ENCODE measurements around the gene SEMA4D. TPM values are rescaled to one million over a fixed set of nuclear protein-coding genes. Genes with fewer than 3 reads are reported as not detected.
"Not testable (repeated sequence)": the region's sequence is repeated elsewhere in the genome, so short reads cannot be mapped to it uniquely, and the experiment has no call there.

Gene SEMA4D
- polyA plus RNA-seq, 1 donor, result 21.1 TPM

DNA sequence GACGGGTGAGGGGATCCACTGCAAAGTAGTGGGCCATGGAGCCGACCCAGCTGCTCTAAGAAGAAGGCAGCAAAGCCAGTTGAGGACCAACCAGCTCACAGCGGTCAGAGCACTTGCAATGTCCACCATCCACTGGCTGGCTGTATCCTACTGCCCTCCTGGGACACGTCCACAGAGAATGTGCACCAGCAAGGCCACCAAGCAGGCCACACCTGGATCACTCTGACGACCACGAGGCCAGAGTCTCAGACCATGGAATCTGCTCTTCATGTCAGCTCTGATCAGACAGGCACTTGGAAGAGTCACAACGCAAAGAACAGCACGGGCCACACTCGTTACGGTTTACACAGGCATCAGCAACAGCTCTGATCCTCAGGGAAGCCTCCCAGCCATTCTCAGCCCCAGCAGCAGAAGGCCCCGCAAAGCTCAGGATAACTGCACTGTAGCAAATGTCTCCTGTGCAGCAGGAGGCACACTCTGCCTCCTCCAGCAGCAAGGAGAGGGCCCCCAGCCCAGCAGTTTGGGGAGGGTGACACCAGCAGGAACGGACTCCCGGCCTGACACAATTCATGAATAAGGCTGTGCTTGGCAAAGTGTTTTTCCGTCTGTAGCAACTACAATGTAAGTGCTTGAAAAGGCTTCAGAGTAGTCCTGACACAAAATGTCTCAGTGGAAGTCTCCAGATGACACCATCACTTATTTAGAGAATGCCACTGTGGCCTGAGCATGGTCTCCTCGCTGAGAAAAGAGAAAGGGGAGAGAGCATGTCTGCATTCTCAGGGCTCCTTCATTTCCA lies 15.7 kb downstream of the SEMA4D start:
- no peak for DNase-seq (ENCODE audit: low read depth)

DNA sequence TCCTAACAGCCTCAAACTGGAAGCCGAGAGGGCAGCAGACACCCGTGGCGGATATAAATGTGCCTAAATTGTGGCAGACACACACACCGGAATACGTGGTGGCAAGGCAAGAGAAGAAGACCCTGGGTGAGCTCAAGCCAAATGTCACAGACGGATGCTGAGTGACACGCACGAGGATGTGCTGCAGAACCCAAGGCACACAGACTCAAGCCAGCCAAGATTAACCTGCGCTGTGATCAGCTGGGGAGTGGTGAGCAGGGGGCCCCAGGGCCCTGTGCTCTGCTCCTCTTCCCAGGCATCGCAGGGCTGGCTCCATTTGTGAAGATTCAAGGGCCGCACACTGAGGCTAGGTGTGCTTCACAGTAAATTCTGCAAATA lies 16.4 kb downstream of the SEMA4D start:
- no peak for DNase-seq (ENCODE audit: low read depth)

DNA sequence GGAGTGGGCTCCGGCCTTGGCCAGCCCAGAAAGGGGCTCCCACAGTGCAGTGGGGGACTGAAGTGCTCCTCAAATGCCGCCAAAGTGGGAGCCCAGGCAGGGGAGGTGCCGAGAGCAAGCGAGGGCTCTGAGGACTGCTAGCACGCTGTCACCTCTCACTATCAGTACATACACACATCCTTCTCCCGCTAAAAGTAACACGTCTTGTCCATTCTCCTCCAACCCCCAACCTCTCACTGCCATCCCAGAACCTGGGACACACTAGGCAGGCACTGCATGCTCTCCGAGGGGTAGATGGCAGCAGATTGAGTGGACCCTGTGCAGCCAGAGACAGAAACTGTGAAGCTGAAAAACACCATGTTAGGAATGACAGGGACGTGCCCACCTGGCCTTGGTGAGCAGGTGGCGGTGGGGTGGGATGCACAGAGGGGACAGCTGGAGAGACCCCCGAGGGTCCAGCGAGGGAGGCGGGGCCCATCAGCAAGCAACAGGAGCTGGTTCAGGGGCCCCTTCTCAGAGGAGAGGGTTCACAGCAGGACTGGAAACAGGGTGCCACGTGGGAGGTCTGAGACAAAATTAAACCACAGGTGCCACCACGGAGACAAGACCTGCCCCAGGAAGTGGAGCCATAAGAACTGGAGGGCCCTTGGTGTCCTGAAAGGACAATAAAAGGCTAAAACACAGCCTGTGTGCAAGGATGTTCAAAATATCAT lies 16.9 kb downstream of the SEMA4D start:
- no peak for DNase-seq (ENCODE audit: low read depth)

DNA sequence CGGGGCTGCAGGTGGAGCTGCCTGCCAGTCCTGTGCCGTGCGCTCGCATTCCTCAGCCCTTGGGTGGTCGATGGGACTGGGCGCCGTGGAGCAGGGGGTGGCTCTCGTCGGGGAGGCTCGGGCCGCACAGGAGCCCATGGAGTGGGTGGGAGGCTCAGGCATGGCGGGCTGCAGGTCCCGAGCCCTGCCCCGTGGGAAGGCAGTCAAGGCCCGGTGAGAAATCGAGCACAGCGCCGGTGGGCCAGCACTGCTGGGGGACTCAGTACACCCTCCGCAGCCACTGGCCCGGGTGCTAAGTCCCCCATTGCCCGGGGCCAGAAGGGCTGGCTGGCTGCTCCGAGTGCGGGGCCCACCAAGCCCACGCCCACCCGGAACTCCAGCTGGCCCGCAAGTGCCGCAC lies 17.5 kb downstream of the SEMA4D start:
- DNase-seq (ENCODE audit: low read depth), result not testable (repeated sequence)

DNA sequence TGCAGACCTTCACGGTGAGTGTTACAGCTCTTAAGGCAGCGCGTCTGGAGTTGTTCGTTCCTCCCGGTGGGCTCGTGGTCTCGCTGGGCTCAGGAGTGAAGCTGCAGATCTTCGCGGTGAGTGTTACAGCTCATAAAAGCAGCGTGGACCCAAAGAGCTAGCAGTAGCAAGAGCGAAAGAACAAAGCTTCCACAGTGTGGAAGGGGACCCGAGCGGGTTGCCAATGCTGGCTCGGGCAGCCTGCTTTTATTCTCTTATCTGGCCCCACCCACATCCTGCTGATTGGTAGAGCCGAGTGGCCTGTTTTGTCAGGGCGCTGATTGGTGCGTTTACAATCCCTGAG lies 18.3 kb downstream of the SEMA4D start:
- DNase-seq (ENCODE audit: low read depth), result not testable (repeated sequence)

DNA sequence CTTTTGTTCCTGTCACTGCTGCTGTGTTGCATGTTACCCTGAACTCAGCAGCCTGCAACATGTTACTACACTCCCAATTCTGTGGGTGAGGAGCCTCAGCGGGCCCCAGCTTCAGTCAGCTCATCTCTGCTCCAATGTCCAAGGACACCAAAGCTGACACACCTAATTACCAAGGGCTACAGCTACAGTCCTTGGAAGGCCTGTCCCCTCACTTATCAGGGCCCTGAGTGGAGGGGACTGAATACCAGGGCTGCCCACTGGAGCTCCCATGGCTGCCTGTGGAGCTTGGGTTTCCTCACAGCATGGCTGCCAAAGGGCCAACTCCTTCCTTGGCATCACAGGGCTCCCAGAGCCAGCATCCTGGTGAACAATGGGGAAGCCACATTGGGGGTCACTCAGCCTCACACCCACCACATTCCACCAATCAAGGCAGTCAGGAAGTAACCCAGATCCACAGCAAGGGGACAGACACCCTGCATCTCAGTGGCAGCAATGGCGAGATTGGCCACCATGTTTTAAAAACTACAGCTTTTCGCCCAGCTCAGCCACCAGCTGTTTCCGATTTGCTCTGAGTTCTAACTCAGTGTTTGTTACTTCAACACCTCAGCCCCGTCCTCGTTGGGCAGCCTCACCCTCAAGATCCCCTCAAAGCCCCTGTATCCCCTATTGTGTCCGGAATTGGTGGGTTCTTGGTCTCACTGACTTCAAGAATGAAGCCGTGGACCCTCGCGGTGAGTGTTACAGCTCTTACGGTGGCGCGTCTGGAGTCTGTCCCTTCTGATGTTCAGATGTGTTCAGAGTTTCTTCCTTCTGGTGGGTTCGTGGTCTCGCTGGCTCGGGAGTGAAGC lies 18.9 kb downstream of the SEMA4D start:
- no peak for DNase-seq (ENCODE audit: low read depth)

DNA sequence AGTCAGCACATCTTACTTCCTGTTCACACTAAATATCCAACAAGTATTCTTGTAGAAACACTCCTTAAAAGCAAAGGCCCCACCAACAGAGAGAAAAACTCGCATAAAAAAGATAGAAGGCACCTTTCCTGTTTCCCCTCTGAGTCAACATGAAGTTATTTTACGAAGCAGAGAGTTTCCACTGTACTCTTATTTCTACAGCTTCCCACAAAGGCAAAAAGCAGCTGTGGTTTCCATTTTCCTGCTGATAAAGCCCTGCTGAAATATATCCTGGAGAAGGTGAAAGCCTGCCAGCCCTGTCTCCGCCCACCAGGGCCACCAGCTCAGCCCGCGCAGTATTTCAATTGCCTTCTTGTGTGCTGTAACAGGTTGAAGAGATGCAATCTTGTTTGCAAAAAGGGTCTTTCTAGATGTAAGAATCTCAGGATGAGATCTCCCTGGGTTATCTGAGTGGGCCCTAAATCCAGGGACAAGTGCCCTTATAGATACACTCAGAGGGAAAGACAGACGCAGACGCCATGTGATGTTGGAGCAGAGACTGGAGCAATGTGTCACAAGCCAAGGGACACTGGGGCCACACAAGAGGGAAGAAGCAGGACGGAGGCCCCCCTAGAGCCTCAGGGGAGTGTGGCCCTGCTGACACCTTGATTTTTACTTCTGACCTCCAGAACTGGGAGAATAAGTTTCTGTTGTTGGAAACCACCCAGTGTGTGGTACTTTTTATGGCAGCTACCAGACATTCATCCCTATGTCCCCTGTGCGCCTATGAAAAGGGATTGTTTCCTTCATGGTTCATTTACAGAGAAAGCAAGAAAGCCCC lies 19.9 kb downstream of the SEMA4D start:
- no peak for DNase-seq (ENCODE audit: low read depth)

DNA sequence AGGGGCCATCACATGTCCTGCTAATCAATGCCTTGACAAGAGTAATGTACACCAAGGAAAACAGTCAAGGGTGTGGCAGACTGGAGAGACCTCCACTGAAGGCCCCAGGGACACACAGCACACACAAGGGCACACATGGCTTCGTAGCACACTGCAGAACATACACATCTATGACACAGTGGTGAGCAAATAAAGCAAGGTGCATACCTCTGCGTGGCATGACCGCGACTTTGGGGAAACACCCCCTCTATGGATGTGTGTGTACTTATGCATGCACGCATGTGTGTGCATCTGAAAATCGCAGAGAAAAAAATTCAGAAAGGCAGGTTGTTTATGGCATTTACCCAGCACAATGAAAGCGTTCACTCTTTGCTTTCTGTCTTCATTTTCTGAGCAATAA lies 20.5 kb downstream of the SEMA4D start:
- no peak for DNase-seq (ENCODE audit: low read depth)

DNA sequence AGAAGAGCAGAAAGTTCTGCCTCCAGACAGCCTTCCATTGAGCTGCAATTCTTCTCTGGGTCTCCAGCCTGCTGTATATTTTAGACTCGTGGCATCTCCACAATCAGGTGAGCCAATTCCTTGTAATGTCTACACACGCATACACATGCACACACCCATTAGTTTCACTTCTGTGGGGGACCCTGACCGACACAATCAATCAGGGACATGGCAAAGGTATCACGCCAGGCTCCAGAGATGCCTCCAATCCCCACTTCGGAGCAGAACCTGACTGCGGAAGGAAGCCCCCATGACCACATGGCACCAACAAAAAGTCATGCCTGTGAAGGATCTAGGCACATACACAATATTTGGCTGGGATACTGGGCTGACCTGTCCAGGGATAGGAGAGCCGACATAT lies 21.4 kb downstream of the SEMA4D start:
- no peak for DNase-seq (ENCODE audit: low read depth)

DNA sequence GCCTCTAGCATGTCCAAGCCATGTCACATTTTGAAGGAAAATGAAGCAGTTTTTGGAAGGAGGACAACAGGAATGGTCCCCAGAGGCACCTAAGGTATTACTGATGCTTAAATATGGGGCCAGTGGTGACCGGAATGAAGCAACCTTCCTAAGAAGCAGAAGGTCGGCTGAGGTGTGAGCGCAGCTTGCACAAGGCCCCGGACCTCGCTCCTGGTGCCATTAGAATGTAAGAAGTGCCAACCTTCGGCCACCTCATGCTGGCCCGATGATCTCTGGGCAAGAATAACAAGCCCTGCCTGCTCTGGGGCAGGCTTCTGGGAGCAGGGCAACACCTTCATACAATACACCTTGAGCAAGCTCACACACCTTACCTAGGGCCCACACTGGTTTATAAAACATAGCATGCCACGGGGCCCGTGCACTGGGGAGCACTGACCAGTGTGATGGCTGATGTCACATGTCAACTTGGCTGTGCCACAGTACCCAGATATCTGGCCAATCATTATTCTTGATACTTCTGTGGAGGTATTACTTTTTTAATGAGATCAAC lies 21.9 kb downstream of the SEMA4D start:
- DNase-seq (ENCODE audit: low read depth), result no peak

DNA sequence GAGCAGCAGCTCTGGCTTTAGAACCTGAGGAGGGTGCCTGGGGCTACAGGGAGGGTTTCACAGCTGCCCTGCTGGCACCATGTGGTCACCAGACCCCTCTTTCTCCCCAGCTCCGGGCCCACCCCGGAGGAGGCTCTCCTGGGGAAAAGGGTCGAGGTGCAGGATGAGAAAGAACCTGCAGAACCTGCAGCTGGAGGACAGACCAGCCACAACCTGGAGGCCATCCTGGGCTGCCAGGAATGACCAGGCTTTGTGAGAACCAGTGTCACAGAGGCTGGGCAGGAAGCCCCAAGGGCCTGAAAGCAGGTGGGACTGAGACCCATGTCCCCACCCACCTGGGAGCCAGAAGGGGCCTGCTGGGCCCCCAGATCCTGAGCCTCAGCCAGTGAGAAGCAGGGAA lies 23.0 kb downstream of the SEMA4D start:
- DNase-seq (ENCODE audit: low read depth), result no peak

DNA sequence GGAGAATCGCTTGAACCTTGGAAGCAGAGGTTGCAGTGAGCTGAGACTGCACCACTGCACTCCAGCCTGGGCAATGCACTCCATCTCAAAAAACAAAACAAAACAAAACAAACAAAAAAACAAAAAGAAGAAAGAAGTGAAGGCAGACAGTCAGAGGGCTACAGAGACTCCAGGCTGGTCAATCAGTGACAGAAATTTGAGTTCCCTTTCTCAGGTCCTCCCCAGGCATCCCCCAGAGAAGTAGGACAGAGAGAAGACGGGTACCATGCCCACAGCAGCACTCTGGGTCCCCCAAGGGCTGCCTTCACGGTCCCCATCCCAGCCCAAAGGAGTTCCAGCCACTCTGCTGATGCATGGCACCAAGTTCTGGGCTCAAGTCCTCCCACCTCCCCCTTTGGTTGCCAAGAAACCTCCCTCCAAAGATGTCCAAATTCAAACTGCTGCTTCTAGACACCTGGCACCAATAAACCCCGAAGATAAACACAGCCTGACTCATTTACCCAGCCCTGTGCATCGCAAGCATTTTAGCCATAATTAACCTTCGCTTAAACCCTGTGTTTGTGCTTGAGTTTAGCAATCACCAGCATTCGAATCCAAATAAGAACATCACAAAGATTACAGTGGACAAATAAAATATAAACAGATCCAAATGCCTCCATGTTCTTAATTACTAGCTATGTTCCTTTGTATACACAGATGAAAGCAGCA lies 24.0 kb downstream of the SEMA4D start:
- DNase-seq (ENCODE audit: low read depth), result no peak

DNA sequence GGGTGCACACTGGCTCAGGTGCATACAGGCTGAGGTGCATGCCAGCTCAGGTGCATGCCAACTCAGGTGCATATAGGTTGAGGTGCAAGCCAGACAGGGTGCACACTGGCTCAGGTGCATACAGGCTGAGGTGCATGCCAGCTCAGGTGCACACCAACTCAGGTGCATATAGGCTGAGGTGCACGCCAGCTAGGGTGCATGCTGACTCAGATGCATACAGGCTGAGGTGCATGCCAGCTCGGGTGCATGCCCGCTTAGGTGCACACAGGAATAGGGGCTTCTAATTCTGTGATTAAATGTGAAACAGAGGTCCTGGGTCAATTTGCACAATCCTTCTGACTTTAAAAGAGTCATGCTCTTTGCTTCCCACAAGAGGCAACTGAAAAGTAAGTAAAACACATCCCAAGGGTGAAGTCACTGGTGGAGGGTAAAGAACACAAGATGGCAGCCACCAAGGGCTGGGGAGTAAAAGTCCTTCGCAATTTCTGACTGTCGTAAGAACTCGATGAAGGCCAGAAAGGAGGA lies 26.1 kb downstream of the SEMA4D start:
- not testable (repeated sequence) for DNase-seq (ENCODE audit: low read depth)

DNA sequence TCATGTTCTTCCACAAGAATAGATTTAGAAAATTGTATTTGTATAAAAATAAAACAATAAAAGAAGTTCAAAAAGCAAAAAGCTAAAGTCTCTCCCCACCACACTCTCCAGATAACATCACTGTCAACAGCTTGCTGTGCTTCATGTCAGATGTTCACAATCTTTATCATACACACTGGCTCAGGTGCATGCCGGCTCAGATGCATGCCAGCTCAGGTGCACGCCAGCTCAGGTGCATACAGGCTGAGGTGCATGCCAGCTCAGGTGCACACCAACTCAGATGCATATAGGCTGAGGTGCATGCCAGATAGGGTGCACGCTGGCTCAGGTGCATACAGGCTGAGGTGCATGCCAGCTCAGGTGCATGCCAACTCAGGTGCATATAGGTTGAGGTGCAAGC lies 26.5 kb downstream of the SEMA4D start:
- DNase-seq (ENCODE audit: low read depth), result no peak

DNA sequence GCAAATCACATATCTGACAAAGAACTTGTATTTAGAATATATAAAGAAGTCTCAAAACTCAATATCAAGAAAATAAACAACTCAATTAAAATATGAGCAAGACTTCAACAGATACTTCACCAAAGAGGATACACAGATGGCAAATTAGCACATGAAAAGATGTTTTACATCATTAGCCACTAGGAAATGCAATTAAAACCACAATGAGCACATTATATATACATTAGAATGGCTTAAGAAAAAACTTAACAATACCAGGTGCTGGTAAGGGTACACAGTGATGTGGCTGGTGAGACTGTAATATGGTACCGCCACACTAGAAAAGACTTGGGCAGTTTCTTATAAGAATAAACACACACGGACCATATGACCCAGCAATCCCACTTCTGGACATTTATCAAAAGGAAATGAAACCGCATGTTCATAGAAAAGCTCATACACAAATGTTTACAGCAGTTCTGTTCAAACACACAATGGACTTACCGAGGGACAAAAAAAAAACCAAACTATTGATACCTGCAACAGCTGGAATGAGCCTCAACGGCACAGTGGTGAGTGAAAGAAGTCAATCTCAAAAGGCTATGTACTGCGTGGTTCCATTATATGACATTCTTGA lies 27.6 kb downstream of the SEMA4D start:
- DNase-seq (ENCODE audit: low read depth), result no peak

DNA sequence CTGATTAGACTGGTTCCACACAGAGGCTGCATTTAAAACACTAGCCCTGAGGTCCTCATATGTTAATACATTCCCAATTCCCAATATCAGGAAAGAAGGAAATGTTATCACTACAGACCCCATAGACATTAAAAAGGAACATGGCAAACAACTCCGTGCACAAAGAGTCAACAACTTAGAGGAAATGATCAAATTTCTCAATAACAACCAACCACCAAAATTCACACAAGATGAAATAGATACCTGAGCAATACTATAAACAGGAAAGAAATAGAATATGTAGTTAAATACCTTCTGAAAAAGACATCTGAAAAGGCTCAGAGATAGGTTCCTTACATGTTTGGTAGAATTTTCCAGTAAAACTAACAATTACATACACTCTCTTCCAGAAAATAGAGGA lies 28.9 kb downstream of the SEMA4D start:
- no peak for DNase-seq (ENCODE audit: low read depth)

DNA sequence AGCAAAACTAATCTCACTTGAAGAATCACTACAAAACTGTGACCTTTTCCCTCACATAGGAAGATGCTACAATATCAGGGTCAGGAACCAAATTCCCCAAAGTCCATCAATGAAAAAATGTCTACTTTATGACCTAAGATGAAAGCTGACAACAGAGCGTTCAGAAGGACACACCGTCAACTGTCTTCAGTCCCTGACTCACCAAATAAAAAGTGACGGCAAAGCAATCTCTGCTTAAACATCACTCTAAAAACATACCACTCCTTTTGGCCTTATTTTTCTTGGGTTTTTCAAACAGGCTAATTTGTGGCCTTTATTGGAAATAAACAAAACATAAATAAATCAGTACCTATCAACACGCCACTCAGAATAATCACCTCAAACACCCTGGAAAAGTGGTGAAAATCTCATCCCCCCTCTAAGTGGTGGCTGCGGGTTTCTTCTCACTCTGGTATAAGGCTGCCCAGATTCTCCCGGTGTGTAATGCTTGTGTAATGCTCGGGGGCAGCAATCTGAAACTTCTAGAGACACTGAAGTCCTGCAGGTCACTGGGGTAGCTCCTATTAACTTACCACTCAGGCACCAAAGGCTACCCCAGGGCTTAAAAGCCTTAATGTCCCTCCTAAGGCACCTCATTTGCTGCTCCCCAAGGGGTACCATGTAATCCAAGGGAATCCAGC lies 29.5 kb downstream of the SEMA4D start:
- DNase-seq (ENCODE audit: low read depth), result no peak

DNA sequence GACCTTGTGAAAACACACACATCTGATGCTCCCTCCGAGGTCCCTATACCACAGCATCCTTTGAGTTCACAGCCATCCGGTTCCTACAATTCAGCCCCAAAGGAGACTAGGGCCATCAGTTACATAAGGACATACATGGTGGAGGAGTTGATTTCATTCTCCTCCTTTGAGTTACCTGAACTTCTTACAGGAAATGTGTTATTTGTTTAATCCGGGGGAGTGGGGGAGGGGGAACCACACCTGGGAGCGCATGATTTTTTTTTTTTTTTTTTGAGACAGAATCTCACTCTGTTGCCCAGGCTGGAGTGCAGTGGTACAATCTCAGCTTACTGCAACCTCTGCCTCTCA lies 30.7 kb downstream of the SEMA4D start:
- DNase-seq (ENCODE audit: low read depth), result no peak

DNA sequence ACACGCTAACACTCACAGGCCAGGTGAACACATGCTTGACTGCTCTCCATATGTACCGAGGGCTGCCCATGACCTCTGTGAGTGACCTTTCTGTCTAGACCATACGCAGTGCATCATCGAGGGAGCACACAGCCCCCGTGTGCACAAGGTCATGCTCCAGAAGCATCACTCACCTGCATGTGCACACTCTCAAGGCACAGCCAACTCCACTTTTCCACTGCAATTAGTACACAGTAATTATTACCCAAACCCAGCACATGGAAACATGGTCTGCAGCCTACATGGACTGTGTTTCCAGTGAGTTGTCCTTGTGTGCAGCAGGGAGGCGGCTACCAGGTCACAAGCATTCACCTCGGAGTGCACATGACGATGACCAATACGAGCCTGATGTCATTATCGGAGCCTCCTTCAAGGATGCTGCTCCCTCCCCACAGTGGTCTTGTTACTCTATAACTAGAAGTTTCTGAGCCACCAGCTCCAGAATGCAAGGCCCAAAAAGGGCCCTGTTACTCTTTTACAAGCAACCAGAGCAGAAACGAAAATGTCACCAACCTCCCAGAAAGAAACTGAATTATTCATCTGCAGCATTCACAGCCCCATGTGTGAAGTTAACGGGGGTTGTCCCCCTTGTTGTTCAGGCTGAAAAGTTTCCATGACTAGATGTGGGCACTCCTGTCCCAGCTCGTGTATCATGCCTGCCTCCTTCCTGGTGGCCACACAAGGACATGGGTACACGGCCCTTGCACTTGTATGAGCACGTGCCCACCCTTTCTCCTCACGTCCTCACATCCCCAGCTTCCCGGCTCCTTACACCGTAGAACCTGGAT lies 31.2 kb downstream of the SEMA4D start:
- DNase-seq (ENCODE audit: low read depth), result no peak

Measured in forelimb muscle (tissue), 1 donor.